HG02943 (cell line): ENCODE data around the gene AIFM2.
A peak's percentile ranks its signal among the peaks of the same experiment; 100 is the strongest.
"Not testable (repeated sequence)": the region's sequence is repeated elsewhere in the genome, so short reads cannot be mapped to it uniquely, and the experiment has no call there.

ENCODE experiments used
- ATAC-seq: cut with Tn5 transposase; IDR thresholded peaks from one replicate; pipeline ENCODE4 v1.9.1; 2021; ENCODE audit warnings: mild to moderate bottlenecking, low read depth, moderate library complexity; ENCODE audit not compliant: unreplicated experiment

Gene AIFM2

DNA sequence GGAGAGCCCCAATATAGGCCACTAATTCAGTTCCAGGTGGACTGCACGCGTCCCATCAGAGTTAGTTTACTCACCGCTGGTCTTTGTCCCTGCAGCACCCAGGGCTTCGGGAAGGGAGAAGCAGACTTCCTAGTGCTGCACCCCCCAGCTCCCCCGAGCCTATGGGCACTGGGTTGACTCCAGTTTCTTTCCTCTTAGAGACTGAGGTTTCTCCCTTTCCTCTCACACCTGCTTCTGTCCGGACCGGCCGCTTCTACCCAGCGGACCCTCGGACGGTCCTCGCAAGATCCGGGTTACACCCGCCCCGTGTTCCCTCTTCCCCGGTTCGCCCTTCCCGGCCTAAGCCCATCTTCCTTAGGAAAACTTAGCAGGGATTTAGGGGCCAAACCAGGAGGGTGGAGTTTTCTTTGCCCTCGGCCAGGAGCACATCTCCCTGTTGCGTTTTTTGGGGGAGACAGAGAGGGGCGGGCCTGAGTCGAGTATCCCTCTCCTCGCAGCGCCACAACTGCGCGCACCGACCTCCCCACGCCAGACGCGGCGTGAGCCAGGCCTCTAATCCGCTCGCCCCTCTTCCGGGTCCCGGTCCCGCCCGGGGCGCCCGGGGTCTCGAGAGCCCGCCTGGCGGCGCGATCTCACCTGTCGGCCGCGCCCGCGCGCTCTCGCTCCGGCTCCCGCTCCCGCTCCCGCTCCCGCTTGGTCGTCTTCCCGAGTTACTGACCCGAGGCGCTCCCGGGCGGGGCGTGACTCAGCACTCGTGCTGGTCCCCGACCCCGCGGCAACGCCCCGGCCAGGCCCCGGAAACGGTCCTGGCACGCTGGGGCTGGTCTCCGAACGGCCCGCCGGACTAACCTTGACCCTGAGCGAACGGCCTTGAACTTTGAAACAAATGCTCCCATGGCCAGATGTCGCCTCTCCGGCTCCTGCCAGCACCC lies at the start of gene AIFM2:
TSS of gene AIFM2 (minus strand) at position 728 of the 932 bp plus-strand sequence. CDS start 8,741 bp downstream, outside the sequence.
- peak; percentile 55 for ATAC-seq

DNA sequence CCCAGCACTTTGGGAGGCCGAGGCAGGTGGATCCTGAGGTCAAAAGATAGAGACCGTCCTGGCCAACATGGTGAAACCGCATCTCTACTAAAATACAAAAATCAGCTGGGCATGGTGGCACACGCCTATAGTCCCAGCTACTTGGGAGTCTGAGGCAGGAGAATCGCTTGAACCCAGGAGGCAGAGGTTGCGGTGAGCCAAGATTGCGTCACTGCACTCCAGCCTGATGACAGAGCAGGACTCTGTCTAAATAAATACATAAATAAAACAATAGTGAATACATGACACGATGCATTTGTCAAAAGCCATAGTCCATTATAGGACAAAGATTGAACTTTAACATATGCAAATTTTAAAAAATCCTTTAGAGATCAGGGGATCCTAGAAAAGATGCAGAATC lies 46.6 kb upstream of the AIFM2 start:
- ATAC-seq = not testable (repeated sequence)

DNA sequence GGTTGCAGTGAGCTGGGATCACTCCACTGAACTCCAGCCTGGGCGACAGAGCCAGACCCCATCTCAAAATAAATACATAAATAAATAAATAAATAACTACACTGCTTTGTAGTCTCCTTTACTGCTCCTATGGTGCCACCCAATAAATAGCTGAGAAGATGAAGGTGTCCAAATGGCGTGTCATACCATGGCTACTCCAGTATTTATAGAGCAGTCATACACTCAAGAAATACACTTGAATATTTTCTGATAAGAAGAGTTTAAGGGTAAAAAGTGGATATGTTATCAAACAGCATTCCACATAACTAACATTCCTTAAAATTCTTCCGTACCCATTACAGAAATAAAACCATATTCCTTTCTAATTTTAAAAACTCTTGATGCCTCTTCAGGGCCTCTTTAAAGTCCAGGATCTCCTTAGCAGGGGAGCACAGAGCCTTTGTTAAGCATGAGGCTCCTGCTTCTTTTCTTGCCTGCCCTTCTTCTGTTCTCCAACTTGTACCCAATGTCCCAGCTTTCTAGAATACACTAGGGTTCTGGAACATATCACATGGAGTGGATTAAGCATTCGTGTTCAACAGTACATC lies 45.6 kb upstream of the AIFM2 start:
- no peak for ATAC-seq

GRCh38 chr10:70176441-70176840 lies 43.8 kb upstream of the AIFM2 start:
- ATAC-seq = no peak

- ATAC-seq = no peak
These were observed 42.9 kb upstream of the AIFM2 start for GRCh38 chr10:70175516-70175915.

DNA sequence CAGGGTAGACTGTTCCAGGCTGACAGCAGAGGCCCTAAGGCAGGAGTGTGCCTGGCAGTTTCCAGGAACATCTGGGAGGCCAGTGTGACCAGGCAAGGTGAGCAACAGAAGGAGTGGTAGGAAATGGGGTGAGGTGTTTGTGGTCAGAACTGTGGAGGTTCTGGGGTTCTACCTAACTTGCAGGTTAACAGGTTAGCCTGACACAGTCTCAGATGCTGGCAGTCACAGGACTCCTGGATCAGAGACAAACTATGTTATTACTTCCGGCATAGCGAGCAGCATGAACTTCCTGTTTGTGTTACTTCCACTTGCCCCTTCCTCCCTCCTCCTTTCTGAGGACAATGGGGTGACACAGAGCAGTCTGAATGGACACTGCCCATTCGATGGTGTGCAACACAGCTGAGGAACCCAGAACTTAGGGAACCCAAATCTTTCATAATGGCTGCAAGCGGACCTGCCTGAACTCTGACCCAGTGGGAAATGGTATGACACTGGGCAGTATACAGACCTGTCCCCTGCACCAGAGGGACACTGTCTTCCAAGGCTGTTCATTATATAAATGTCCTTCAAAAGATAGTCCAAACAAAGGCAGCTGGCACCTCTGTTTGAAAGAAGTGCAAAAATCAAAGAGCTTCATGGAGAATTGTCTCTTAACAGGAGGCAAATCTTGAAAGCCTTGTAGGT lies 41.6 kb upstream of the AIFM2 start:
- ATAC-seq = no peak

DNA sequence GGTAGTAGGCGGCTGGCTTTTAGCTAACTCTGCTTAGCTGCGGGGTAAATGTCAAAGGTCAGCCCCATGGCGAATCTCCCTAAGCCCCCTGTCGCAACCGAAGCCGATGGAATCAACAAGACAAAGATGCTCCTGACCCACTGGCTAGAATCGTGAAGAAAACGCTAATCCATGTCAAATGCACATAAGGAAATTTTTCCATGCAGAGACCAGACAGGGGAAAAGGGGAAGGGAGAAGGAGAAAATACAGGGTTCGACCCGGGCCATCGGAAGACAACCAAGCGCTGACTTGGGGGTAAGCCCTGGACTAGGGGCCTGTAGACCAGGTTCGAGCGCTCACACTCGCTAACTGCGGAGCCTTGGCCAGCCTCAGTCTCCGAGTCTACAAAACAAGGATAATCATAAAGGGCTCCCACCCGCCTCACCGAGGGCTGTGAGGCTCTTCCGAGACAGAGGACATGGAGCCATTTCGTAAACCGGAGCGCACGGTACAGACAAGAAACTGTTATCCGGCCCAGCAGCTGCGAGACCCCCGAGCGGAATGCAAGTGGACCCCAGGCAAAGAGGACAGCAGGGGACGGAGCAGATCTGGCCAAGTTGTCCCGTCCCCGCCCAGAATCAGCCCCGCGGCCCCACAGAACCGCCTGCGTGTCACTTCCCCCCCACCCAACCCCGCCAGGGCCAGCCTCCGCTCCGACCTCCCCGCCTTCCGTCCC lies 37.2 kb upstream of the AIFM2 start:
- ATAC-seq = peak; percentile 20

DNA sequence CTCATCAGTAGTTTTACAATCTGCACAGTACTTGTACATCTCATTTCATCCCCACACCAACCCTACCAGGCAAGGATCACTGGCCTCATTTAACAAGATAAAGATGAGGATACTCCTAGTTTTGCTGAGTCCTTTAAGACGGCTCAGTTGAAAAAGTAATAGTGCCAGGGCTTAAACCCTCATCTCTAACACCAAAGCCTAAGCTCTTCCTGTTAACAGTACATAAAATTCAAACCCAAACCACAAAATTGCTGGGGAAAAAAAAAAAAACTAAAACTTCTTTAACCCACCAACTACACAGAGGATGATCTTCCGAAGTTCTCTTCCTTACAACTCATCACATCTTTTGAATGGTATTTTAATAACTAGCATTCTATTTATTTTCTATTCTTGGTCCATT lies 36.4 kb upstream of the AIFM2 start:
- ATAC-seq = no peak

DNA sequence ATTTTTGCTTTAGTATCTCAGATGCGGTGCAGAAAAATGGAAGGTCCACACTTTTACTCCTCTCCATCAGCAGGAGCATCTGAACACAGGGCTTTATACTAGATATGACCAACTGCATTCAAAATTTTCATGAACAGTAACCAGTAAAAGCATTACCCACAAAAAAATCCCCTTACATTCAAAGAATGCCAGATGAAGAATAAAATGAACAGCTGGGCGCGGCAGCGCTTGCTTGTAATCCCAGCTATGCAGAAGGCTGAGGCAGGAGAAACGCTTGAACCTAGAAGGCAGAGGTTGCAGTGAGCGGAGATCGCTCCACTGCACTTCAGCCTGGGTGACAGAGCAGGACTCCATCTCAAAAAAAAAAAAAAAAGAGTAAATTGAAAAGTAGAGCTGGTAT lies 34.6 kb upstream of the AIFM2 start:
- ATAC-seq = no peak

- ATAC-seq = no peak
These were observed 33.8 kb upstream of the AIFM2 start for GRCh38 chr10:70166394-70166793.

GRCh38 chr10:70164163-70164562 lies 31.5 kb upstream of the AIFM2 start:
- ATAC-seq = no peak

DNA sequence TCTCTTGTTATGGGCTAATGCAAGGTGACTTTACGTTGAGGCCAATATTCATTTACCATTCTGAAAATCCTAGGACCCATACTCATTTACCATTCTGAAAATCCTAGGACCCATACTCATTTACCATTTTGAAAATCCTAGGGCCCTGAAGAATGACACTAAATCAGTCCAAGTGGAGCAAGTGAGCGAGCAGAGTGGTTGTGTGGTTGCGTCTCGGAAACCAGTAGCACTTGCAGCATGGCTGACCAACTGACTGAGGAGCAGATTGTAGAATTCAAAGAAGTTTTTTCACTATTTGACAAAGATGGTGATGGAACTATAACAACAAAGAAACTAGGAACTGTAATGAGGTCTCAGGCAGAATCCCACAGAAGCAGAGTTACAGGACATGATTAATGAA lies 30.8 kb upstream of the AIFM2 start:
- no peak for ATAC-seq

DNA sequence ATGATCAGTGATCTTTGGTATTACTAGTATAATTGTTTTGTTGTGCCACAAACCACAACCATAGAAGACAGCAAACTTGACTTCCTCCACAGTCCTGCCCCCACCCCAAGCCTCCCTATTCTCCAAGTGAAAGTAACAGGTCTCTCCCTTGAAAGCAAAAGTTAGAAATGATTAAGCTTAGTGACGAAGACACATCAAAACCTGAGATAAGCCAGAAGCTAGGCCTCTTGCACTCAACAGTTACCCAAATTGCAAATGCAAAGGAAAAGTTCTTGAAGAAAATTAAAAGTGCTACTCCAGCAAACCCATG lies 30.2 kb upstream of the AIFM2 start:
- peak; percentile 72 for ATAC-seq

DNA sequence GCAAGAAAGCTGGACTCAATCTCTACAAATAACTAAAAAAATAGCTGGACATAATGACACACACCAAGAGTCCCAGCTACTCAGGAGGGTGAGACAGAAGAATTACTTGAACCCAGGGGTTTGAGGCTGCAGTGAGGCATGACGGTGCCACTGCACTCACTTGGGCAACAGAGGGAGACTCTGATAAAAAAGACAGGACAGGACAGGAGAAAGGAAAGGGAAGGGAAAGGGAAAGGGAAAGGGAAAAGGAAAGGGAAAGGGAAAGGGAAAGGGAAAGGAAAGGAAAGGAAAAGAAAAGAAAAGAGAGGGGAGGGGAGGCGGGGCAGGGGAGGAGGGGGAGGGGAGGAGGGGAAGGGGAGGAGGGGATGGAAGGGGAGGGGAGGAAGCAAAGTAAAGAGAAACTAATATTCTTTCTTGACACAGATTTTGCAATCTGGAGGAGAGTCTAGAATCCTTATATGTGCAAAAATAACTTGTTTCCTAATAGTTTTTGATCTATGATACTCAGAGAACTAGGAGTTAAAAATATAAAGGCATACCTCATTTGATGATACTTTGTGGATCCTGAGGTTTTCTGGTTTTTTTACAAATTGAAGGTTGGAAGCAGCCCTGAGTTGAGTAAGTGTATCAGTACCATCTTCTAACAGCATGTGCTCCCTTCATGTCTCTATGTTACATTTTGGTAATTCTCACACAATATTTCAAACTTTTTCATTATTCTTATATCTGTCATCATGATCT lies 29.7 kb upstream of the AIFM2 start:
- ATAC-seq = no peak

DNA sequence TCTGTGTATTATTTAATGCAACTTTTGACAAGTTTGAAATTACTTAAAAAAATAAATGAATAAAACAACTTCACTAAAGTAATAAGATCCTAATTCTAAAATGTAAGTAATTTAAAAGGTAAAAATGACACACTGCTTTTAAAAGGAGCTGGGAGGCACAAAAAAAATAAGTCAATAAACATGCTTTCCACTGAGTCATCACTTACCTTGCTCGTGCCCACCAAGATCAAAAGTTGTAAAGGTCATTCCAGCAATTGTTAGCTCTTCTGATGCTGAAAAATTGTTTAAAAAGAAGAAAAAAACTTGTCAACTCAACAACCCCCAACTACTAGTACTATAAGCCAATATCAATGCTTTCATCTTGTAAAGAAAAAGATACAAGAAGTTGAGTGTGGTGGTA lies 28.2 kb upstream of the AIFM2 start:
- ATAC-seq = no peak

DNA sequence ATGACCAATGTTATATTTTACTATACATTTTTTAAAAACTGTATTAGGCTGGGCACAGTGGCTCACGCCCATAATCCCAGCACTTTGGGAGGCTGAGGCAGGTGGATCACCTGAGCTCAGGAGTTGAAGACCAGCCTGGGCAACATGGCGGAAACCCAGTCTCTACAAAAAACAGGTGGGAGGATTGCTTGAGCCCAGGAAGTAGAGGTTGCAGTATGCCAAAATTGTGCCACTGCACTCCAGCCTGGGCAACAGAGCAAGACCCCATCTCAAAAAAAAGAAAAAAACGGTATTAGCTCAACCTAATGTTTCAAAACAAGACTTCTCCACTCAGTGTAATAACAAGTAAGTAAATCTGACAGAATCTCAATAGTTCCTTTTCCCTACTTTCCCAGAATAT lies 26.7 kb upstream of the AIFM2 start:
- ATAC-seq = not testable (repeated sequence)

- no peak for ATAC-seq
These were observed 25.5 kb upstream of the AIFM2 start for GRCh38 chr10:70158113-70158512.

DNA sequence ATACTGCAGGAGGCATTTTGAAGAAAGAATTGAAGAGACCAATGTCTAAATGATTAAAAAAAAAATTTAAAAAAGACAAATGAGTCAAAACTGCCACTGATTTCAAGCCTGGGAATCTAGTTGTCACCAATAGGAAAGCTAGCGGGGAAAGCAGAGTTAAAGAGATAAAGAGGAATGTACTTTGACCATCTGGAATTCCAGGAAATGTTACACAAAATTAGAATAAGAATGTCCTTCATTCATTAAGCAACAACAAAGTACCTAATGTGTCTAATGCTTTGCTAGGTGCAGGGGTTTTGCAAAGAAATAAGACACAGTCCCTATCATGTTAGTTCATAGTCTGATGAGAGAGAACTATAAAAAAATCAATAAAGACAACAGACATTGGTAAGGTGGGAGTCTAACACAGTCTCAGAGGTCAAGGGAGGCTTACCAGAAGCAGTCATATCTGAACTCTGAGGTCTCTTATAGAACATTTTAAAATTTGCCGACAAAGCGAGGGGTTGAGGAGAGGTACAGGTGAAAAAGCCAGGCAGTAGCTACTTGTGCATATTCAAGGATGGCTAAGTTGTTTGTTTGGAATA lies 22.7 kb upstream of the AIFM2 start:
- ATAC-seq = no peak

DNA sequence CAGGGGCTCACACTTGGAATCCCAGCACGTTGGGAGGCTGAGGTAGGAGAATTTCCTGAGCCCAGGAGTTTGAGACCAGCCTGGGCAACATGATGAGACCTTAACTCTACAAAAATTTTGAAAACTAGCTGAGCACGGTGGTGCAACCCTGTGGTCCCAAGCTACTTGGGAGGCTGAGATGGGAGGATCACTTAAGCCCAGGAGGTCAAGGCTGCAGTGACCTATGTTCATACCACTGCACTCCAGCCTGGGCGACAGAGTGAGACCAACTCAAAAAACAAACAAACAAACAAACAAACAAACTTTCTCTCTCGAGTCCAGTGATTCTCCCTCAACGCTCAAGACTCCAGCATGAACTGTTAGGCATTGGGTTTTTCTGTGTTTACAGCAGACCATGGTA lies 15.9 kb upstream of the AIFM2 start:
- no peak for ATAC-seq

DNA sequence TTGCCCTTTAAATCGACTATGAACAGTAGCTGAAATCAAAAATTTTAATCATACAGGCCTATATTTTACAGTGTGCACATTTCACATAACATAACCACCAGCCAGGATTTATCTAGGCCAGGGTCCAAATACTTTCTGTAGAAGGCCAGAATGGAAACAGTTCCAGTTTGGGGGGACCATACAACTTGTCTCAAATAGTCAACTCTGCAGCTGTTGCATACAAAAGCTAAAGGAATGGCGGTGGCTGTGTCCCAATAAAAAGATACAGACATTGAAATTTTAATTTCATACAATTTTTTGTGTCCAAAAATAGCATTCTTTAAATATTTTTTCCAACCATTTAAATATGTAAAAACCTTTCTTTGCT lies 14.6 kb upstream of the AIFM2 start:
- no peak for ATAC-seq
